RWPE1 (cell line): ENCODE data around the gene PCDHA4.
"Not testable (repeated sequence)": the region's sequence is repeated elsewhere in the genome, so short reads cannot be mapped to it uniquely, and the experiment has no call there.

Experiments
- CTCF ChIA-PET: fragments of 350-600 bp; sonication (Branson Sonifier 250); formaldehyde crosslinking; extraction: SDS; loops from one replicate; lab custom pipeline; 2021; lab: Yijun Ruan, JAX
- POLR2A ChIA-PET: fragments of 400-600 bp; formaldehyde crosslinking; extraction: SDS; loops from one replicate; lab custom pipeline; 2020; ENCODE audit warnings: antibody characterized with exemption; ENCODE audit not compliant: low non-redundant PET; lab: Yijun Ruan, JAX
- DNase-seq: peaks from one replicate; pipeline ENCODE4 v3.0.0; 2012; ENCODE audit warnings: low spot score
- H3K27ac ChIP-seq: fragments of 450-650 bp; 2 replicates; pipeline ENCODE4 v1.5.1; 2017
- TF ChIP-seq, protein P1 (sequence below): fragments of 450-650 bp; conservative IDR thresholded peaks from 2 replicates; pipeline ENCODE4 v1.5.1; 2017; ENCODE audit warnings: low read depth, mild to moderate bottlenecking

The PCDHA4 gene

DNA sequence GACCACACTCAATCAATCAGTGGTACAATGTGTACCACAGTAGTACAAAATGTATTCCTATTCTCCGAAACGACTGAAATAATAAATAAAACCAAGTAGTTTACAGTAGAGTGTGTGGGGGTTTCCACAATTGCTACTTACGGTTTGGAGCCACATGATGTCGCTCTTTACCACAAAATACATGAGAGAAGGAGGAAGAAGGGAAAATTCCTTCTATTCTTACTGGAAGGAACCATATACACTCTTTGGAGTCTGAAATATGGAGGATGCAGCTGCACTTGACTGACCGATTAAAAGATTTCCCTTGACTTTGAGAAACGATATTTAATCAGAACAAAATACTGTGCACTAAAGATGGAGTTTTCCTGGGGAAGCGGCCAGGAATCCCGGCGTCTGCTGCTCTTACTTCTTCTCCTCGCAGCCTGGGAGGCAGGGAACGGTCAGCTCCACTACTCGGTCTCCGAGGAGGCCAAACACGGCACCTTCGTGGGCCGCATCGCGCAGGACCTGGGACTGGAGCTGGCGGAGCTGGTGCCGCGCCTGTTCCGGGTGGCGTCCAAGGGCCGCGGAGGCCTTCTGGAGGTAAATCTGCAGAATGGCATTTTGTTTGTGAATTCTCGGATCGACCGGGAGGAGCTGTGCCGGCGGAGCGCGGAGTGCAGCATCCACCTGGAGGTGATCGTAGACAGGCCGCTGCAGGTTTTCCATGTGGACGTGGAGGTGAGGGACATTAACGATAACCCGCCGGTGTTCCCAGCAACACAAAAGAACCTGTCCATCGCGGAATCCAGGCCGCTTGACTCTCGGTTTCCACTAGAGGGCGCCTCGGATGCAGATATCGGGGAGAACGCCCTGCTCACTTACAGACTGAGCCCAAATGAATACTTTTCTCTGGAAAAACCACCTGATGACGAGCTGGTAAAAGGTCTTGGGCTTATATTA, at the start of gene PCDHA4:
Gene PCDHA4 (plus strand): TSS at position 235 of the 942 bp plus-strand sequence.
- H3K27ac ChIP-seq: no peak within 1 kb of the TSS
- ChIA-PET CTCF (interaction anchor here (0.6 to 1.9 kb wide), 3 partner anchors 30 to 196 kb away, joined by 3 to 10 read pairs (median 3); partner anchors contain the start of gene PCDHA8), POLR2A (no interaction called here)
- TF ChIP-seq, protein P1, sequence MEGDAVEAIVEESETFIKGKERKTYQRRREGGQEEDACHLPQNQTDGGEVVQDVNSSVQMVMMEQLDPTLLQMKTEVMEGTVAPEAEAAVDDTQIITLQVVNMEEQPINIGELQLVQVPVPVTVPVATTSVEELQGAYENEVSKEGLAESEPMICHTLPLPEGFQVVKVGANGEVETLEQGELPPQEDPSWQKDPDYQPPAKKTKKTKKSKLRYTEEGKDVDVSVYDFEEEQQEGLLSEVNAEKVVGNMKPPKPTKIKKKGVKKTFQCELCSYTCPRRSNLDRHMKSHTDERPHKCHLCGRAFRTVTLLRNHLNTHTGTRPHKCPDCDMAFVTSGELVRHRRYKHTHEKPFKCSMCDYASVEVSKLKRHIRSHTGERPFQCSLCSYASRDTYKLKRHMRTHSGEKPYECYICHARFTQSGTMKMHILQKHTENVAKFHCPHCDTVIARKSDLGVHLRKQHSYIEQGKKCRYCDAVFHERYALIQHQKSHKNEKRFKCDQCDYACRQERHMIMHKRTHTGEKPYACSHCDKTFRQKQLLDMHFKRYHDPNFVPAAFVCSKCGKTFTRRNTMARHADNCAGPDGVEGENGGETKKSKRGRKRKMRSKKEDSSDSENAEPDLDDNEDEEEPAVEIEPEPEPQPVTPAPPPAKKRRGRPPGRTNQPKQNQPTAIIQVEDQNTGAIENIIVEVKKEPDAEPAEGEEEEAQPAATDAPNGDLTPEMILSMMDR: no peak
- no peak for DNase-seq

DNA sequence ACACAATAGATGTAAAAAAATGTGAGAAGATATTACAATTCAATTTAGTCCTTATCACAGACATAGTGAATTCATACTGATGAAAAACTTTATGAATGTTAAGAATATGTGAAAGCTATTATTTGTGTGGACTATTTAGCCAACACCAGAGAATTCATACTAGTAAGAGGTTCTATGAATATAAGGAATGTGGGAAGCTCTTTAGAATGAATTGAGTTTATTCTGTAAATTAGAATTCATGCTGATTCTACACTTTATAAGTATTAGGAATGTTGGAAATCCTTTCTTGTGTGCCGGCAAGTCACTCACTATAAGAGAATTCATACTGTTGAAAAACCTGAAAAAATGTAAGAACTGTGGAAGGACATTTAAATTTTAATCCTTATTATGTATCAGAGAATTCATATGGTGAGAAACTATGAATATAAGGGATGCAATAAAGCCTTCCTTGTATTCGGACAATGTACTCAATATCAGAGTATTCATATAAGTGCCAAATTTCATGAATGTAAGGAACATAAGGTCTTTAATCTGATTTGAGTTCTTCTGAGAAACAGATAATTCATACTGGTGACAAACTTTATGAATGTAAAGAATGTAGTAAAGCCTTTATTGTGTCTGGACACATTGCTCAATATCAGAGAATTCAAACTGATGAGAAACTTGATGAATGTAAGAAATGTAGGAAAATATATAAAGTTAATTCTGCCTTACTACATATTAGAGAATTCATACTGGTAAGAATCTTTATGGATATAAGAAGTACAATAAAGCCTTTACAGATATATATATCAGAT, 42.5 kb upstream of the PCDHA4 start:
- ChIA-PET CTCF (no interaction called here), POLR2A (no interaction called here)
- DNase-seq: no peak
- H3K27ac ChIP-seq: no peak overlapping the region
- TF ChIP-seq, protein P1: no peak

DNA sequence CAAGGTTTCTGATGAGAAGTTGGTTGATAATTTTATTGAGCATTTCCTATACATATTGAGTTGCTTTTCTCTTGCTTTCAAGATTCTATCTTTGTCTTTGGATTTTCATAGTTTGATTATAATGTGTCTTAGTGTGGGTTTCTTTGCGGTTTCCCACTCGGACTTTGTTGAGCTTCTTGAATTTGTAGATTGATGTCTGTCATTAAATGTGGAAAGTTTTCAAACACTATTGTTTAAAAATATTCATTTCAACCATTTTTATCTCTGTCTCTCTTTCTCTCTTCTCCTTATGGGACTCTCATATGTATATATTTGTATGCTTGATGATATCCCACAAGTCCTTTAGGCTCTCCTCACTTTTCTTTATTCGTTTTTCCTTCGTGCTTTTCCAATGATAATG, 39.4 kb upstream of the PCDHA4 start:
- DNase-seq: no peak
- POLR2A ChIA-PET: no interaction called here
- CTCF ChIA-PET: no interaction called here
- no peak overlapping the region for H3K27ac ChIP-seq
- TF ChIP-seq, protein P1: no peak

DNA sequence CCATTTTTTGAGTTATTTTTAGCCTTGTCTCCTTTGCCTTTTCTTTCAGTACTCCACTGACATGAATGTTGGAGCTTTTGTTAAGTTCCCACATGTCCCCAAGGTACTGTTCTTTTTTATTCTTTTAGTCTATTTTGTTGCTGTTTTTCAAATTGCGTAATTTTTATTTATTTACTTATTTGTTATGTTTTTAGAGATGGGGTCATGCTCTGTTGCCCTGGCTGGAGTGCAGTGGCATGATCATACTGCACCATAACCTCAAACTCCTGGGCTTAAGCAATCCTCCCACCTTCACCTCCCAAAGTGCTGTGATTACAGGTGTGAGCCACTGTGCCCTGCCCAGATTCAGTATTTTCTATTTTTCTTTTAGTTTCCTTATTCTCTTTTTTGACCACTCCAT, 26.4 kb upstream of the PCDHA4 start:
- TF ChIP-seq, protein P1: no peak
- no peak for DNase-seq
- ChIA-PET POLR2A (no interaction called here), CTCF (interaction anchor here (0.6 kb wide), 2 partner anchors 15 to 413 kb away, joined by 3 read pairs; no protein-coding TSS in a partner anchor)
- no peak overlapping the region for H3K27ac ChIP-seq

DNA sequence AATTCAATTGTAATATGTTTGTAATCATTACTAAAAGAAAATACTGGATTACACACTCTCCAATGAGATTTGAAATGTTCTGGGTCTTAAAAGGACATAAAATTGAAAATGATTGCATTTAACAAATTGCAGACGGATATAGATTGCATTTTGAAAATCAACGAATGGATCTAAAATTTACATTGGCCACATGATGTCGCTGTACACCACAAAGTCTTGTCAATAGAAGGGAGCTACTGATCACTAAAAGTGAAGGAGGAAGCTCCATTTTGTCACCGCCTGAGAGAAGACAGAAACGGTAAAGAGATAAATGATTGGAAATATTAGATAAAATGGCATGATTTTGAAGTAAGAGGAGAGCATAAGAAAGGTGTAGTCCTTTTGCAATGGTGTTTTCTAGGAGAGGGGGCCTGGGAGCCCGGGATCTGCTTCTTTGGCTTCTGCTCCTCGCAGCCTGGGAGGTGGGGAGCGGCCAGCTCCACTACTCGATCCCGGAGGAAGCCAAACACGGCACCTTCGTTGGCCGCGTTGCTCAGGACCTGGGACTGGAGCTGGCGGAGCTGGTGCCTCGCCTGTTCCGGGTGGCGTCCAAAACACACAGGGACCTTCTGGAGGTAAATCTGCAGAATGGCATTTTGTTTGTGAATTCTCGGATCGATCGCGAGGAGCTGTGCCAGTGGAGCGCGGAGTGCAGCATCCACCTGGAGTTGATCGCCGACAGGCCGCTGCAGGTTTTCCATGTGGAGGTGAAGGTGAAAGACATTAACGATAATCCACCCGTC, 20.8 kb upstream of the PCDHA4 start, which contains the start of gene PCDHA1:
Gene PCDHA1 (plus strand): TSS at position 236 of the 782 bp plus-strand sequence.
- CTCF ChIA-PET: interaction anchor here (0.7 to 1.1 kb wide), 3 partner anchors 17 to 55 kb away, joined by 3 to 4 read pairs (median 4); no protein-coding TSS in a partner anchor
- no peak within 1 kb of the TSS for H3K27ac ChIP-seq
- TF ChIP-seq, protein P1: no peak

DNA sequence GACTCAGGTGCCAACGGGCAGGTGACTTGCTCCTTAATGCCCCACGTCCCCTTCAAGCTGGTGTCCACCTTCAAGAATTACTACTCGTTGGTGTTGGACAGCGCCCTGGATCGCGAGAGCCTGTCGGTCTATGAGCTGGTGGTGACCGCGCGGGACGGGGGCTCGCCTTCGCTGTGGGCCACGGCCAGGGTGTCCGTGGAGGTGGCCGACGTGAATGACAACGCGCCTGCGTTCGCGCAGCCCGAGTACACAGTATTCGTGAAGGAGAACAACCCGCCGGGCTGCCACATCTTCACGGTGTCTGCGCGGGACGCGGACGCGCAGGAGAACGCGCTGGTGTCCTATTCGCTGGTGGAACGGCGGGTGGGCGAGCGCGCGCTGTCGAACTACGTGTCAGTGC, 19.4 kb upstream of the PCDHA4 start:
- CTCF ChIA-PET: interaction anchor here (0.6 kb wide), 1 partner anchor 29 kb away, joined by 3 read pairs; no protein-coding TSS in a partner anchor
- DNase-seq, H3K27ac ChIP-seq, POLR2A ChIA-PET: not testable (repeated sequence)

More for the DNA sequence above, 20.8 kb upstream of the PCDHA4 start, which contains the start of gene PCDHA1:
- POLR2A ChIA-PET: no interaction called here
- DNase-seq: no peak

DNA sequence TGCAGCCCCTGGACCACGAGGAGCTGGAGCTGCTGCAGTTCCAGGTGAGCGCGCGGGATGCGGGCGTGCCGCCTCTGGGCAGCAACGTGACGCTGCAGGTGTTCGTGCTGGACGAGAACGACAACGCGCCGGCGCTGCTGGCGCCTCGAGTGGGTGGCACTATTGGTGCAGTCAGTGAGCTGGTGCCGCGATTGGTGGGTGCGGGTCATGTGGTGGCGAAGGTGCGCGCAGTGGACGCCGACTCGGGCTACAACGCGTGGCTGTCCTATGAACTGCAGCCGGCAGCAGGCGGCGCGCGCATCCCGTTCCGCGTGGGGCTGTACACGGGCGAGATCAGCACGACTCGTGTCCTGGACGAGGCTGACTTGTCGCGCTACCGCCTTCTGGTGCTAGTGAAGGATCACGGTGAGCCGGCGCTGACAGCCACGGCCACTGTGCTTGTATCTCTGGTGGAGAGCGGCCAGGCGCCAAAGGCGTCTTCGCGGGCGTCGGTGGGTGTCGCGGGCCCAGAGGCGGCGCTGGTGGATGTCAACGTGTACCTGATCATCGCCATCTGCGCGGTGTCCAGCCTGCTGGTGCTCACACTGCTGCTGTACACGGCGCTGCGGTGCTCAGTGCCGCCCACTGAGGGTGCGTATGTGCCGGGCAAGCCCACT, 18.9 kb upstream of the PCDHA4 start:
- H3K27ac ChIP-seq, DNase-seq, POLR2A ChIA-PET, CTCF ChIA-PET: not testable (repeated sequence)
